SK-N-SH treated with all-trans-retinoic acid at 6 μM for 48 hours (cell line): Measurements from ENCODE around the gene NARF.
"Not testable (repeated sequence)": the region's sequence is repeated elsewhere in the genome, so short reads cannot be mapped to it uniquely, and the experiment has no call there.

Experiments
- ATAC-seq: fragments of 200-7000 bp; cut with Tn5 transposase; 3 replicates; pipeline ENCODE4 v1.9.1; 2020; ENCODE audit warnings: mild to moderate bottlenecking, moderate library complexity
- ARNTL ChIP-seq: fragments of 450-650 bp; formaldehyde crosslinking; IDR thresholded peaks from 2 replicates; pipeline ENCODE4 v1.5.0; 2020; ENCODE audit warnings: low read depth, mild to moderate bottlenecking, moderate library complexity, borderline replicate concordance
- BACH2 ChIP-seq: fragments of 250-450 bp; sonication (Bioruptor Pico); IDR thresholded peaks from 2 replicates; pipeline ENCODE4 v1.9.0; 2021; ENCODE audit warnings: mild to moderate bottlenecking, borderline replicate concordance
- CREB5 ChIP-seq: fragments of 250-450 bp; sonication (Bioruptor Pico); IDR thresholded peaks from 2 replicates; pipeline ENCODE4 v1.5.1; 2020; ENCODE audit warnings: low read depth, mild to moderate bottlenecking, moderate library complexity
- CSDC2 ChIP-seq: fragments of 250-450 bp; sonication (Bioruptor Pico); IDR thresholded peaks from 2 replicates; pipeline ENCODE4 v1.5.0; 2020; ENCODE audit warnings: mild to moderate bottlenecking, moderate library complexity
- ISL1 ChIP-seq: fragments of 250-450 bp; sonication (Bioruptor Pico); IDR thresholded peaks from 2 replicates; pipeline ENCODE4 v2.1.2; 2022; ENCODE audit warnings: mild to moderate bottlenecking, moderate library complexity
- OSR1 ChIP-seq: fragments of 250-450 bp; sonication (Bioruptor Pico); IDR thresholded peaks from 2 replicates; pipeline ENCODE4 v1.8.0; 2022; ENCODE audit warnings: moderate library complexity, mild to moderate bottlenecking, inconsistent platforms
- PATZ1 ChIP-seq: fragments of 250-450 bp; sonication (Bioruptor Pico); IDR thresholded peaks from 2 replicates; pipeline ENCODE4 v1.8.0; 2020; ENCODE audit warnings: mild to moderate bottlenecking, moderate library complexity, borderline replicate concordance
- POU6F1 ChIP-seq: fragments of 250-450 bp; sonication (Bioruptor Pico); IDR thresholded peaks from 2 replicates; pipeline ENCODE4 v1.8.0; 2021; ENCODE audit warnings: low read depth, mild to moderate bottlenecking, moderate library complexity, borderline replicate concordance
- RARB ChIP-seq: fragments of 250-450 bp; sonication (Bioruptor Pico); IDR thresholded peaks from 2 replicates; pipeline ENCODE4 v1.8.0; 2021; ENCODE audit warnings: mild to moderate bottlenecking, moderate library complexity
- SNAI2 ChIP-seq: fragments of 250-450 bp; sonication (Bioruptor Pico); IDR thresholded peaks from 2 replicates; pipeline ENCODE4 v1.5.0; 2020; ENCODE audit warnings: mild to moderate bottlenecking, moderate library complexity
- TCF4 ChIP-seq: fragments of 250-450 bp; sonication (Bioruptor Pico); IDR thresholded peaks from 2 replicates; pipeline ENCODE4 v1.8.0; 2021; ENCODE audit warnings: mild to moderate bottlenecking, moderate library complexity, borderline replicate concordance
- TOX ChIP-seq: fragments of 250-450 bp; sonication (Bioruptor Pico); IDR thresholded peaks from 2 replicates; pipeline ENCODE4 v1.8.0; 2021; ENCODE audit warnings: mild to moderate bottlenecking, moderate library complexity, borderline replicate concordance
- ZC3H10 ChIP-seq: fragments of 250-450 bp; sonication (Bioruptor Pico); IDR thresholded peaks from 2 replicates; pipeline ENCODE4 v1.5.1; 2021; ENCODE audit warnings: mild to moderate bottlenecking, moderate library complexity
- ZFP3 ChIP-seq: fragments of 250-450 bp; sonication (Bioruptor Pico); IDR thresholded peaks from 2 replicates; pipeline ENCODE4 v1.5.0; 2020; ENCODE audit warnings: mild to moderate bottlenecking, moderate library complexity
- ZFP30 ChIP-seq: fragments of 450-650 bp; formaldehyde crosslinking; IDR thresholded peaks from 2 replicates; pipeline ENCODE4 v1.5.0; 2022; ENCODE audit warnings: mild to moderate bottlenecking, moderate library complexity
- ZNF565 ChIP-seq: fragments of 450-650 bp; formaldehyde crosslinking; conservative IDR thresholded peaks from 2 replicates; pipeline ENCODE4 v1.5.0; 2020; ENCODE audit warnings: low read depth, mild to moderate bottlenecking, moderate library complexity
- ZNF70 ChIP-seq: fragments of 450-650 bp; formaldehyde crosslinking; IDR thresholded peaks from 2 replicates; pipeline ENCODE4 v1.5.0; 2020; ENCODE audit warnings: mild to moderate bottlenecking, moderate library complexity
- ZNF8 ChIP-seq: fragments of 450-650 bp; formaldehyde crosslinking; IDR thresholded peaks from 2 replicates; pipeline ENCODE4 v1.5.0; 2020; ENCODE audit warnings: mild to moderate bottlenecking, moderate library complexity
- TF ChIP-seq, protein P1 (sequence below): fragments of 250-450 bp; sonication (Bioruptor Pico); IDR thresholded peaks from 2 replicates; pipeline ENCODE4 v1.5.0; 2020; ENCODE audit warnings: mild to moderate bottlenecking, moderate library complexity
- TF ChIP-seq, protein P2 (sequence below): fragments of 250-450 bp; sonication (Bioruptor Pico); IDR thresholded peaks from 2 replicates; pipeline ENCODE4 v1.5.1; 2021; ENCODE audit warnings: mild to moderate bottlenecking, moderate library complexity

The NARF gene

GRCh38 chr17:82457929-82458178 is 687 bp upstream of the NARF start:
- TF ChIP-seq ZNF8 (CRISPR knock-in tag) (no peak), CSDC2 (CRISPR knock-in tag) (no peak), TCF4 (CRISPR knock-in tag) (no peak), BACH2 (CRISPR knock-in tag) (no peak), POU6F1 (no peak), OSR1 (CRISPR knock-in tag) (no peak), ISL1 (CRISPR knock-in tag) (no peak), CREB5 (CRISPR knock-in tag) (no peak), ZNF70 (CRISPR knock-in tag) (no peak), TOX (CRISPR knock-in tag) (no peak), ZFP30 (no peak), PATZ1 (CRISPR knock-in tag) (no peak), SNAI2 (CRISPR knock-in tag) (no peak; the same call in 1 of the 2 replicates), ZNF565 (CRISPR knock-in tag) (no peak), ZFP3 (no peak), ZC3H10 (no peak), ARNTL (no peak), RARB (CRISPR knock-in tag) (no peak)
- TF ChIP-seq, protein P1, sequence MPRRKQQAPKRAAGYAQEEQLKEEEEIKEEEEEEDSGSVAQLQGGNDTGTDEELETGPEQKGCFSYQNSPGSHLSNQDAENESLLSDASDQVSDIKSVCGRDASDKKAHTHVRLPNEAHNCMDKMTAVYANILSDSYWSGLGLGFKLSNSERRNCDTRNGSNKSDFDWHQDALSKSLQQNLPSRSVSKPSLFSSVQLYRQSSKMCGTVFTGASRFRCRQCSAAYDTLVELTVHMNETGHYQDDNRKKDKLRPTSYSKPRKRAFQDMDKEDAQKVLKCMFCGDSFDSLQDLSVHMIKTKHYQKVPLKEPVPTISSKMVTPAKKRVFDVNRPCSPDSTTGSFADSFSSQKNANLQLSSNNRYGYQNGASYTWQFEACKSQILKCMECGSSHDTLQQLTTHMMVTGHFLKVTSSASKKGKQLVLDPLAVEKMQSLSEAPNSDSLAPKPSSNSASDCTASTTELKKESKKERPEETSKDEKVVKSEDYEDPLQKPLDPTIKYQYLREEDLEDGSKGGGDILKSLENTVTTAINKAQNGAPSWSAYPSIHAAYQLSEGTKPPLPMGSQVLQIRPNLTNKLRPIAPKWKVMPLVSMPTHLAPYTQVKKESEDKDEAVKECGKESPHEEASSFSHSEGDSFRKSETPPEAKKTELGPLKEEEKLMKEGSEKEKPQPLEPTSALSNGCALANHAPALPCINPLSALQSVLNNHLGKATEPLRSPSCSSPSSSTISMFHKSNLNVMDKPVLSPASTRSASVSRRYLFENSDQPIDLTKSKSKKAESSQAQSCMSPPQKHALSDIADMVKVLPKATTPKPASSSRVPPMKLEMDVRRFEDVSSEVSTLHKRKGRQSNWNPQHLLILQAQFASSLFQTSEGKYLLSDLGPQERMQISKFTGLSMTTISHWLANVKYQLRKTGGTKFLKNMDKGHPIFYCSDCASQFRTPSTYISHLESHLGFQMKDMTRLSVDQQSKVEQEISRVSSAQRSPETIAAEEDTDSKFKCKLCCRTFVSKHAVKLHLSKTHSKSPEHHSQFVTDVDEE (CRISPR knock-in tag), result no peak
- TF ChIP-seq, protein P2, sequence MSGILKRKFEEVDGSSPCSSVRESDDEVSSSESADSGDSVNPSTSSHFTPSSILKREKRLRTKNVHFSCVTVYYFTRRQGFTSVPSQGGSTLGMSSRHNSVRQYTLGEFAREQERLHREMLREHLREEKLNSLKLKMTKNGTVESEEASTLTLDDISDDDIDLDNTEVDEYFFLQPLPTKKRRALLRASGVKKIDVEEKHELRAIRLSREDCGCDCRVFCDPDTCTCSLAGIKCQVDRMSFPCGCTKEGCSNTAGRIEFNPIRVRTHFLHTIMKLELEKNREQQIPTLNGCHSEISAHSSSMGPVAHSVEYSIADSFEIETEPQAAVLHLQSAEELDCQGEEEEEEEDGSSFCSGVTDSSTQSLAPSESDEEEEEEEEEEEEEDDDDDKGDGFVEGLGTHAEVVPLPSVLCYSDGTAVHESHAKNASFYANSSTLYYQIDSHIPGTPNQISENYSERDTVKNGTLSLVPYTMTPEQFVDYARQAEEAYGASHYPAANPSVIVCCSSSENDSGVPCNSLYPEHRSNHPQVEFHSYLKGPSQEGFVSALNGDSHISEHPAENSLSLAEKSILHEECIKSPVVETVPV (CRISPR knock-in tag), result no peak
- ATAC-seq, result no peak

- TF ChIP-seq OSR1 (CRISPR knock-in tag) (no peak), BACH2 (CRISPR knock-in tag) (no peak), RARB (CRISPR knock-in tag) (no peak), ISL1 (CRISPR knock-in tag) (no peak), ZNF8 (CRISPR knock-in tag) (no peak)
- ATAC-seq, result peak; percentile 8
Measured at GRCh38 chr17:82458885-82459424, 414 bp downstream of the NARF start.

DNA sequence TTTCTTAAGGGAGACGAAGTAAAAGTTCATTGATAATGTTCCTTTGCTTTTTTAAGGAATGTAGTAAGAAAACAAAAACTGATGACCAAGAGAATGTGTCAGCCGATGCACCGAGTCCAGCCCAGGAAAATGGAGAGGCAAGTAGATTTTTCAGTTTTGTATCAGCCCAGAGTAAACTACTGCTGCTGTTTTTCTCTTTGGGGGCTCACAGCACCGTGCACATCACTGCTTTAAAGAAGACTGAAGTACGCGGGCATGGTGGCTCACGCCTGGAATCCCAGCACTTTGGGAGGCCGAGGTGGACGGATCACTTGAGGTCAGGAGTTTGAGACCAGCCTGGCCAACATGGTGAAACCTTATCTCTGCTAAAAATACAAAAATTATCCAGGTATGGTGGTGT is 1.4 kb downstream of the NARF start:
- not testable (repeated sequence) for ATAC-seq

DNA sequence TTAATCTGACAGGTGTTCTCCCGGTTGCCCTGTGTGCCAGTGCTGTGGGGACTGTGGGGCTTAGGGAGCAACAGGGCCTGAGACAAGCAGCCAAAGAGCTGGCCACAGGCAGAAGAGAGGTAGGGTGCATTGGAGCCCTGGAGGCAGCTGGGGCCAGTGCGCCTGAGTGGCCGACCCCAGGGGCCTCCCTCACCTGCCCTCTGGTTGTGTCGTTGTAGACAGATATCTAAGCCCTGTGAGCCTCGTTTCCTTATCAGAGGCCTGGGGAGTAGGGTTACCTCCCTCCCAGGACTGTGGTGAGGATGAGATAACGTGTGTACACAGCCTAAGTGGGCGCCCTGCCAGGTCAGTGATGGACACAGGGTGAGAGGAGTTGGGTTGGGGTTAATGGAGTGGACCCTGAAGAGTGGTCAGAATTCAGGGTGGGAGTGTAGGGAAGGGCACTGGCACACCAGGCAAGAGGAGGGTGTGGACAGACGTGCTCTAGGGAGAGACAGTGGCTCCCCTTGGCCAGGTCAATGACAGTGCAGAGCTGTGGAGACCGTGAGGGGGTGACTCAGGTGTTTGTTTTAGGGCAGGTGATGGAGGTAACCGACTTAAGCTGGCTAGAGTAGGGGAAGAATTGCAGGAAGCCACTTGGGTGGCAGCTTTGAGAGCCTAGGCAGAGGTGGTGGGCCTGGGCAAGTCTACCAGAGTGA is 3.4 kb downstream of the NARF start:
- TF ChIP-seq RARB (CRISPR knock-in tag) (no peak), ZC3H10 (no peak), ZNF70 (CRISPR knock-in tag) (no peak), ARNTL (no peak), BACH2 (CRISPR knock-in tag) (no peak)
- TF ChIP-seq, protein P2 (CRISPR knock-in tag), result no peak
- TF ChIP-seq, protein P1 (CRISPR knock-in tag), result no peak
- no peak for ATAC-seq
